Progenitor cell of endocrine pancreas (in vitro differentiated cells): ENCODE results near the gene SPTLC2. TPM values are rescaled to one million over a fixed set of nuclear protein-coding genes. Genes with fewer than 3 reads are reported as not detected.

Source experiments
- DNase-seq: peaks from one replicate; pipeline ENCODE4 v3.0.0; 2021; ENCODE audit warnings: low spot score; ENCODE audit not compliant: unreplicated experiment
- H3K27ac Mint-ChIP-seq: 2 replicates; pipeline ENCODE4 v1.8.0; 2021; ENCODE audit warnings: mild to moderate bottlenecking, moderate library complexity, mixed read lengths
- H3K27me3 Mint-ChIP-seq: 2 replicates; pipeline ENCODE4 v1.8.0; 2021; ENCODE audit warnings: mixed read lengths
- H3K36me3 Mint-ChIP-seq: 2 replicates; pipeline ENCODE4 v1.8.0; 2022; ENCODE audit warnings: mixed read lengths; ENCODE audit not compliant: insufficient read depth
- H3K4me1 Mint-ChIP-seq: 2 replicates; pipeline ENCODE4 v1.8.0; 2021; ENCODE audit warnings: low read depth, mixed read lengths
- H3K4me3 Mint-ChIP-seq: 2 replicates; pipeline ENCODE4 v1.8.0; 2021; ENCODE audit warnings: low read depth, mild to moderate bottlenecking, moderate library complexity, mixed read lengths
- H3K9me3 Mint-ChIP-seq: 2 replicates; pipeline ENCODE4 v1.8.0; 2021; ENCODE audit warnings: low read depth, mixed read lengths
- CTCF ChIP-seq: fragments of 200-600 bp; sonication (generic); IDR thresholded peaks from one replicate; pipeline ENCODE4 v1.5.0; 2021; ENCODE audit warnings: antibody characterized with exemption, mild to moderate bottlenecking; ENCODE audit not compliant: unreplicated experiment
- total RNA-seq: library from RNA; stranded (reverse); gene quantifications from 2 replicates; pipeline ENCODE4 v1.2.1, GENCODE V29; 2021

Gene SPTLC2
- total RNA-seq, 1 donor from 2014 or later = 53.6 TPM

- TF ChIP-seq CTCF = no peak
- H3K27me3 Mint-ChIP-seq = peaks cover 3% of the 10 kb centered on the region
- no peak overlapping the region for H3K4me3 Mint-ChIP-seq
- DNase-seq = no peak
- no peaks in the 10 kb centered on the region for H3K9me3 Mint-ChIP-seq
- H3K27ac Mint-ChIP-seq = no peak overlapping the region
- H3K36me3 Mint-ChIP-seq = no peaks in the 10 kb centered on the region
- peaks cover 18% of the 10 kb centered on the region for H3K4me1 Mint-ChIP-seq
Observed at GRCh38 chr14:77657280-77657679, 40.8 kb upstream of the SPTLC2 start.

- Mint-ChIP-seq H3K4me1 (peaks cover 7% of the 10 kb centered on the region), H3K27ac (no peak overlapping the region), H3K36me3 (no peaks in the 10 kb centered on the region), H3K4me3 (no peak overlapping the region), H3K27me3 (peaks cover 3% of the 10 kb centered on the region), H3K9me3 (no peaks in the 10 kb centered on the region)
- no peak for DNase-seq
- no peak for TF ChIP-seq CTCF
Observed at GRCh38 chr14:77654001-77654441, 37.6 kb upstream of the SPTLC2 start.

- H3K36me3 Mint-ChIP-seq = no peaks in the 10 kb centered on the region
- H3K27me3 Mint-ChIP-seq = no peaks in the 10 kb centered on the region
- no peak for DNase-seq
- peaks cover 7% of the 10 kb centered on the region for H3K9me3 Mint-ChIP-seq
- H3K4me3 Mint-ChIP-seq = no peak overlapping the region
- peaks cover 2% of the 10 kb centered on the region for H3K4me1 Mint-ChIP-seq
- TF ChIP-seq CTCF = no peak
- H3K27ac Mint-ChIP-seq = no peak overlapping the region
Observed at GRCh38 chr14:77649326-77649725, 32.9 kb upstream of the SPTLC2 start.

GRCh38 chr14:77648520-77649200 is 32.2 kb upstream of the SPTLC2 start:
- H3K9me3 Mint-ChIP-seq = peaks cover 8% of the 10 kb centered on the region
- H3K4me1 Mint-ChIP-seq = peaks cover 2% of the 10 kb centered on the region
- no peak for DNase-seq
- H3K36me3 Mint-ChIP-seq = no peaks in the 10 kb centered on the region
- no peak for TF ChIP-seq CTCF
- no peak overlapping the region for H3K4me3 Mint-ChIP-seq
- H3K27me3 Mint-ChIP-seq = no peaks in the 10 kb centered on the region
- no peak overlapping the region for H3K27ac Mint-ChIP-seq

GRCh38 chr14:77647853-77648252 is 31.4 kb upstream of the SPTLC2 start:
- no peak overlapping the region for H3K27ac Mint-ChIP-seq
- peaks cover 8% of the 10 kb centered on the region for H3K9me3 Mint-ChIP-seq
- no peaks in the 10 kb centered on the region for H3K27me3 Mint-ChIP-seq
- no peak for TF ChIP-seq CTCF
- peaks cover 2% of the 10 kb centered on the region for H3K4me1 Mint-ChIP-seq
- no peak for DNase-seq
- H3K36me3 Mint-ChIP-seq = no peaks in the 10 kb centered on the region
- no peak overlapping the region for H3K4me3 Mint-ChIP-seq
